PC-3 (cell line): ENCODE data around the gene SKA1.

Experiments
- CTCF ChIP-seq: fragments of 300-600 bp; sonication (generic); conservative IDR thresholded peaks from 2 replicates; pipeline ENCODE4 v1.5.1; 2017; ENCODE audit warnings: antibody characterized with exemption, low read depth, mild to moderate bottlenecking, low read length
- EZH2phosphoT487 ChIP-seq: fragments of 300-600 bp; sonication (generic); IDR thresholded peaks from 2 replicates; pipeline ENCODE4 v1.6.1; 2018; ENCODE audit warnings: mild to moderate bottlenecking, antibody characterized with exemption, low read length, borderline replicate concordance

GRCh38 chr18:50374220-50374752, 560 bp upstream of the SKA1 start:
- TF ChIP-seq CTCF (no peak), EZH2phosphoT487 (no peak)
